ENCODE results near the gene SPACA9.

- TF ChIP-seq EZH2 (IDR thresholded peaks at IDR 0.05; ENCODE audit: borderline replicate concordance, low read depth, low read length, severe bottlenecking): no peak
- TF ChIP-seq, protein P1, sequence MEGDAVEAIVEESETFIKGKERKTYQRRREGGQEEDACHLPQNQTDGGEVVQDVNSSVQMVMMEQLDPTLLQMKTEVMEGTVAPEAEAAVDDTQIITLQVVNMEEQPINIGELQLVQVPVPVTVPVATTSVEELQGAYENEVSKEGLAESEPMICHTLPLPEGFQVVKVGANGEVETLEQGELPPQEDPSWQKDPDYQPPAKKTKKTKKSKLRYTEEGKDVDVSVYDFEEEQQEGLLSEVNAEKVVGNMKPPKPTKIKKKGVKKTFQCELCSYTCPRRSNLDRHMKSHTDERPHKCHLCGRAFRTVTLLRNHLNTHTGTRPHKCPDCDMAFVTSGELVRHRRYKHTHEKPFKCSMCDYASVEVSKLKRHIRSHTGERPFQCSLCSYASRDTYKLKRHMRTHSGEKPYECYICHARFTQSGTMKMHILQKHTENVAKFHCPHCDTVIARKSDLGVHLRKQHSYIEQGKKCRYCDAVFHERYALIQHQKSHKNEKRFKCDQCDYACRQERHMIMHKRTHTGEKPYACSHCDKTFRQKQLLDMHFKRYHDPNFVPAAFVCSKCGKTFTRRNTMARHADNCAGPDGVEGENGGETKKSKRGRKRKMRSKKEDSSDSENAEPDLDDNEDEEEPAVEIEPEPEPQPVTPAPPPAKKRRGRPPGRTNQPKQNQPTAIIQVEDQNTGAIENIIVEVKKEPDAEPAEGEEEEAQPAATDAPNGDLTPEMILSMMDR (IDR thresholded peaks at IDR 0.05; ENCODE audit: borderline replicate concordance, extremely low read depth, low read length, poor library complexity, severe bottlenecking): no peak
These were observed 49.0 kb downstream of the SPACA9 start for GRCh38 chr9:132927704-132928103.

All from DND-41 (cell line).